Measurements from ENCODE around the gene VSX1. TPM values are rescaled to one million over a fixed set of nuclear protein-coding genes. Genes with fewer than 3 reads are reported as not detected.

The VSX1 gene
- polyA plus RNA-seq, 1 donor from 2014 or later, result not detected

GRCh38 chr20:25041813-25042530 lies 40.0 kb downstream of the VSX1 start:
- no peaks in the 10 kb centered on the region for H3K27me3 ChIP-seq (ENCODE audit: insufficient read depth, low read depth, low read length)
- no peak overlapping the region for H3K9ac ChIP-seq (ENCODE audit: low read length)
- no peak overlapping the region for H2AFZ ChIP-seq (ENCODE audit: low read depth, low read length)
- no peaks in the 10 kb centered on the region for H3K79me2 ChIP-seq (replicated peaks; ENCODE audit: insufficient read depth, low read length)
- H3K9me2 ChIP-seq (ENCODE audit: insufficient read depth, low read length), result no peaks in the 10 kb centered on the region
- H3K4me2 ChIP-seq (ENCODE audit: low read length), result no peak overlapping the region
- no peak overlapping the region for H3K4me3 ChIP-seq (ENCODE audit: low read length)
- H3F3A ChIP-seq (ENCODE audit: insufficient read depth, low read length, poor library complexity, severe bottlenecking), result no peaks in the 10 kb centered on the region
- H3K36me3 ChIP-seq (ENCODE audit: insufficient read depth, low read length), result no peaks in the 10 kb centered on the region
- TF ChIP-seq REST (IDR thresholded peaks at IDR 0.05; ENCODE audit: borderline replicate concordance) (no peak), TAF1 (IDR thresholded peaks at IDR 0.05; ENCODE audit: low read depth) (no peak), EP300 (conservative IDR thresholded peaks at IDR 0.05; ENCODE audit: poor library complexity, severe bottlenecking) (no peak), CTCF (IDR thresholded peaks at IDR 0.05; ENCODE audit: poor library complexity, severe bottlenecking) (no peak), EZH2 (IDR thresholded peaks at IDR 0.05; ENCODE audit: borderline replicate concordance, insufficient read depth, low read length, poor library complexity, severe bottlenecking) (no peak), POLR2AphosphoS5 (IDR thresholded peaks at IDR 0.05) (no peak), MXI1 (conservative IDR thresholded peaks at IDR 0.05; ENCODE audit: poor library complexity, severe bottlenecking) (no peak), RAD21 (conservative IDR thresholded peaks at IDR 0.05) (no peak), SMC3 (conservative IDR thresholded peaks at IDR 0.05; ENCODE audit: poor library complexity) (no peak)
- no peak overlapping the region for H3K27ac ChIP-seq (ENCODE audit: low read length)
- no peaks in the 10 kb centered on the region for H3K9me3 ChIP-seq (ENCODE audit: low read length)
- H4K20me1 ChIP-seq (ENCODE audit: insufficient read depth), result no peaks in the 10 kb centered on the region

- H3K4me3 ChIP-seq (ENCODE audit: low read length), result no peak overlapping the region
- TF ChIP-seq EZH2 (IDR thresholded peaks at IDR 0.05; ENCODE audit: borderline replicate concordance, insufficient read depth, low read length, poor library complexity, severe bottlenecking) (no peak), CTCF (IDR thresholded peaks at IDR 0.05; ENCODE audit: poor library complexity, severe bottlenecking) (no peak), MXI1 (conservative IDR thresholded peaks at IDR 0.05; ENCODE audit: poor library complexity, severe bottlenecking) (no peak), REST (IDR thresholded peaks at IDR 0.05; ENCODE audit: borderline replicate concordance) (no peak), SMC3 (conservative IDR thresholded peaks at IDR 0.05; ENCODE audit: poor library complexity) (no peak)
- H3K27me3 ChIP-seq (ENCODE audit: insufficient read depth, low read depth, low read length), result no peaks in the 10 kb centered on the region
- no peak overlapping the region for H3K4me2 ChIP-seq (ENCODE audit: low read length)
- H3K9me2 ChIP-seq (ENCODE audit: insufficient read depth, low read length), result no peaks in the 10 kb centered on the region
- no peak overlapping the region for H2AFZ ChIP-seq (ENCODE audit: low read depth, low read length)
- H3K79me2 ChIP-seq (replicated peaks; ENCODE audit: insufficient read depth, low read length), result no peaks in the 10 kb centered on the region
- no peaks in the 10 kb centered on the region for H3F3A ChIP-seq (ENCODE audit: insufficient read depth, low read length, poor library complexity, severe bottlenecking)
- H3K9ac ChIP-seq (ENCODE audit: low read length), result no peak overlapping the region
- H3K27ac ChIP-seq (ENCODE audit: low read length), result no peak overlapping the region
- no peaks in the 10 kb centered on the region for H3K9me3 ChIP-seq (ENCODE audit: low read length)
- no peaks in the 10 kb centered on the region for H4K20me1 ChIP-seq (ENCODE audit: insufficient read depth)
- no peaks in the 10 kb centered on the region for H3K36me3 ChIP-seq (ENCODE audit: insufficient read depth, low read length)
Measured at GRCh38 chr20:25040438-25040831, 41.5 kb downstream of the VSX1 start.
